CD4-positive, alpha-beta T cell treated with Interleukin-1 beta for 1 hour (primary cell): Measurements from ENCODE around the gene CC2D2B.
"Not testable (repeated sequence)": the region's sequence is repeated elsewhere in the genome, so short reads cannot be mapped to it uniquely, and the experiment has no call there.

Experiments used
- DNase-seq, 2 donors: peaks; one replicate each; pipeline ENCODE4 v3.0.0-alpha.2; 2020 to 2022

The CC2D2B gene

DNA sequence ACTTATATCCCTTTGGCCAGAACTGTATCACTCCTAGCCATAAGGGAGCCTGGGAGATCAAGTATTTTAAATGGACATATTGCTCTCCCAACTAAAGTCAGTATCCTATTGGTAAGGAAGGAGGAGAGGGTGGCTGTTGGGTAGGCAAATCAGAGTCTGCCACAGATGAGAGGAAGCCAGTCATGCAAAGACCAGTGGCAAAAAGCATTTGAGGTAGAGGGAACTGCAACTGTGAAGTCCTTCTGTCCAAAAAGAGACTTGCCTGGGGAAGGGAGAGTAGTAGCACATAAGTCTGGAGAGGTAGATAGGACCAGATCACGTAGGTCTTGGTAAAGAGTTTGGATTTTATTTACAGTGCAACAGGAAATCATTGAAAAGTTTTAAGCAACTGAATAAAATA is 126.8 kb downstream of the CC2D2B start:
- DNase-seq: no peak

GRCh38 chr10:96038476-96039387 is 131.0 kb downstream of the CC2D2B start:
- DNase-seq: no peak

GRCh38 chr10:96041146-96041545 is 133.4 kb downstream of the CC2D2B start:
- no peak for DNase-seq

DNA sequence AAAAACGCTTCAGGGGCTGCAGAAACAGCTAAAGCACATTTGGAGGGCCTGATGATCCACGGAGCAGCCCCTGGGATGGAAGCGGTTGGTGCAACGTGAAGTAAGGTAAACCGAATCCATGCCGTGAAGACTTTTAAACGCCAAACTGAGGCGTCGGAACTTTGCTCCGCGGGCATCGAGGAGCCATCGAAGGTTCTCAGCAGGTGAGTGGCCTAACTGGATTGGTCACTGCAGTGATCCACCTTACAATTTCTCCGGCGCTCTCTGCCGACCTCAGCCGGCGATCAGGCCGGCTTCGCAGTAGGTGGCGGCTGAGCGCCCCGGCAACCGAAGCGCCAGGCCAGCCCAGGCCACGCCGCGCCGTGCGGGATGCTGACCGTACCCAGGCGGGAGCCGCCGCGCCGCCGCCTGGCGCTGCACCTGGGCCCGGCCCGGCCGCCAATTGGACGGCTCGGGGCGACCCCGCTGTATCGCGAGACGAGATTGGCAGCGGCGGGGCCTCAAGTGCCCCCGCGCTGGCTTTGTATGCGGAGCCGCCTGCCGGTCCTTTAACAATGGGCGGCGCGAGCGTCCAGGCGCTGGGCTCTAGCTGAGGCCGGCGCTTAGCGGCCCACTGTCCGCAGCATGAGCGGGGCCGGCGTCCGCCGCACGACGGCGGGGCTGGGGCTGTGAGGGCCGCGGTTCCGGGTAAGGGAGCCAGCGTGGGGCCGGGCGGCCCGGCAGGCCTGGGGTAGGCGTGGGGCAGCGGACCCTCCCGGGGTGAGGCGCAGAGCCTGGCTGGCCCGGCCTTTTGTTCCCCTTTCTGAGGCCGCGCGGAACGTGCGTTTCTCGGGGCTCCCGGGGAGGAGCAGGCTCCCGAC is 135.5 kb downstream of the CC2D2B start, which contains the start of gene CCNJ:
TSS of gene CCNJ (plus strand) at position 551 of the 860 bp plus-strand sequence. CDS start 811 bp downstream, outside the sequence.
- DNase-seq: peak; percentile 85 to 86

DNA sequence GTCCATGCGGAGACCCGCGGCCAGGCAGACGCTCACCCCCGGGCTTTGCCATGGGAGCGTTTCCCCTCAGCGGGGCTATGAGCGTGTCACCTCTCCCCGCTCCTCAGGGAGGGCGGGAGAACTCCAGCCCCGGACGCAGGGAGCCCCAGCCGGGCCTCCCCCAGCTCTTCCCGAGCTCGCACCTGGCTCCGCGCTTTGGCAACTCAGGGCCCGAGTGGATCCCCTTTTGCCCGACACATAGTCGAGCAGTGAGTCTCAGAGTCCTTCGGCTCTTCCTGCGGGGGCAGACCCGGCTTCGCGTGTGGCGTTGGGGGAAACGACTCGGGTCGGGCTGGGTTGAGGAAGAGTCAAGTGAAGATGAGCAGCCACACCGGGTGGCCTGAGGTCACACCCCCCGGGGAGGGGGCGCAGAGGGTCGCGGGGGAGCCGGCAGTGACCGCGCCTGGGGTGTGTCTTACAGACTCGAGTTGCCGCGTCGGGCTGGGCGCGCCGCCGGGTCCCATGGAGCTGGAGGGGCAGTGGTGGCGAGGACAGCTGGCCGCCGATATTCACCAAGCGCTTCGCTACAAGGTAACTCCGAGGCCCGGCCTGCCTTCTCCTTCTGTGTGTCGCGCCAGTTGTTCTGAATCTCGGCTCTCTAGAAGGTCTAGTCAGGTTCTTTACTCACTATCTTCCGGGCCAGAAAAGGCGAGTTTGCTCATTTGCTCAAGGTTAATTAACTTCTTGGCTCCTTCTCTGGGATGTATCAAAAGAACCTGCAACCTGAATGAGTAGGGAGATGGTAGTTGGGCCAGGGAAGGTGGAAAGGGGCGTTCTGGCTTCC is 136.3 kb downstream of the CC2D2B start:
- peak; percentile 35 to 37 for DNase-seq

DNA sequence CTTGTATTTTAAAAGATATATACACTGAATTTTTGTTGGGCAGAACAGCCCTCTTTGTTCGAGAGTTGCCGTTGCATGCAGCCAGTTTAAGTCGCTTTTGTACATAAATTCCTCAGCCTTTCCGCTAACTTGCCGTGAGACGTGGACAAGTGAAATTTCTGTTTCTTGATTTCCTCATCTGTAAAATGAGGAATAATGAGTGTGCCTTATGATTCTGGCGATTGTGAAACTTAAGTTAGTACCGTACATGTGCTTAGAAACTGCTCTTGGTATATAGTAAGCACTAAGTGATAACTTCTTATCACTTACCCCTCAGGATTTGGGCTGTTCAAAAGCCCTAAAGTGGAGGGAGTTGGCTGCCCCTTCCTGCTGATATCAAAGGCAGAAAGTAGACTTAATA is 137.0 kb downstream of the CC2D2B start:
- DNase-seq: no peak

GRCh38 chr10:96046546-96046945 is 138.8 kb downstream of the CC2D2B start:
- no peak for DNase-seq

DNA sequence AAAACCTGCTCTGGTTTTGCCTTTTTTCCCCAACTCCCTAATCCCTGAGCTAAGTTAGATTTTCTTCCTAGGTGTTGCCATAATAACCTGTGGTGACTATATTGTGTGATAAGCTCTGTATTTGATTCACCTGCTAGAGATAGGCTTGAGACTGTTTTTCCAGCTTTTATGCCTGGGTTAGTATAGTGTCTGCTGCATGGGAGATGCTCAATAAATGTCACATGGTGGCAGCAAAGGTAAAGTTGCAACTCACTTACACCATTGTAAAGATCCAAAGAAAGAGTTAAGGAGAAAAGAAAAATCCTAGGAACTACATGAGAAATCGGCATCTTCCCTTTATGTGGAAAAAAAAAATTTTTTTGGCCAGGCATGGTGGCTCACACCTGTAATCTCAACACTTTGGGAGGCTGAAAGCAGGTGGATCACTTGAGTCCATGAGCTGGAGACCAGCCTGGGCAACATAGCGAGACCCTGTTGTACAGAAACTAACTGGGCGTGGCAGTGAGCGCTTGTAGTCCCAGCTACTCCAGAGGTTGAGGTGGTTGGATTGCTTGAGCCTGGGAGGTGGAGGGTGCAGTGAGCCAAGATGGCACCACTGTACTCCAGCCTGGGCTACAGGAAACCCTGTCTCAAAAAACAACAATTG is 139.4 kb downstream of the CC2D2B start:
- no peak for DNase-seq

GRCh38 chr10:96047925-96048324 is 140.2 kb downstream of the CC2D2B start:
- DNase-seq: not testable (repeated sequence)

GRCh38 chr10:96049340-96049739 is 141.6 kb downstream of the CC2D2B start:
- DNase-seq: no peak

GRCh38 chr10:96053985-96054384 is 146.2 kb downstream of the CC2D2B start:
- no peak for DNase-seq

DNA sequence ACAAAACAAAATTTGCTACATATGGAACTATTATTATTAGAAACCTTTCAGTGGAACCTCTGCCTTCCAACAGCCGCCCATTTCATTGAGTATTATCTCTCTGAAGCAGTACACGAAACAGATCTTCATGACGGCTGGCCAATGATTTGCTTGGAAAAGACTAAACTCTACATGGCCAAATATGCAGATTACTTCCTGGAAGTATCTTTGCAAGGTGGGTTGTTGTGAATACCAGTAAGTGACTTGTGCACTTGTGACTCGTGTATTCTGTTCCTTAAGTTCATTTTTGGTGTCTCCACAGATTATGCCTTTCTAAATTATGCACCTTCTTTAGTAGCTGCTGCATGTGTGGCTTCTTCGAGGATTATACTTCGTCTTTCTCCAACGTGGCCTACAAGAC is 149.0 kb downstream of the CC2D2B start:
- DNase-seq: no peak

GRCh38 chr10:96061232-96061631 is 153.5 kb downstream of the CC2D2B start:
- DNase-seq: no peak

- DNase-seq: no peak
Measured at GRCh38 chr10:96072674-96073073, 164.9 kb downstream of the CC2D2B start.

DNA sequence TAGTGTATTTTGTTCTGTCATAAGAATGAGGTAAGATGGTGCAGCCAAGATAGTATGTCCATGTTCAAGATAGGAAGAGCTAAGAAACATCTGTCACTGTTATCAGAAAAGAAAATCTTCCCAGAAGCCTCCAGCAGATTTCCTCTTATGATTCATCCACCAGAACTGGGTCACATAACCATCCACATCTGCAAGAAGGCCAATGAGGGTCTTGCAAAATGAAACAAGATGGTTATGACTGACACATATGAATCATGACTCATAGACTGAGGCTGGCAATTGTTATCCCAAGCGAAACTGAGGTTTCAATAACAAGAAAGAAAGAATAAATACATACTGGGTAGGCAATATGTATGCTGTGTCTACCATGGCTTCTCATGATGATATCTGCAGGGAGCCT is 165.9 kb downstream of the CC2D2B start:
- DNase-seq: no peak

DNA sequence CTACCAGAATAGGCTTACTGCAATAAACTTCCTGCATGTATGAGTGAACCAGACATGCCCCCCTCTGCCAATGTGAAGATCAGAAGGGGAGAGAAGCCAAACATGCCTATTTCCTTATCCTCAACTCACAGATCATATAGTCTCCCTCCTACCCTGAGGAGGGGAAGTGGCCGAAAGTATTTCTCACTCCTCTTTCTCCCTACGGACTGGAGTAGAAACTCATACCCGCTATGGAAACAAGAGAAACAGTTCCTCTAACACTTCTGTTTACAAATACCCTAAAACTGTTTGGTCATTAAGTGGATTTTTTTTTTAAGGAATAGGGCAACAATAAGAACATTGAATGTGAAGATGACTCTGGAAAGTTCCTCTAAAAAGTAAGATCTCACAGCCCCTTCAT is 167.0 kb downstream of the CC2D2B start:
- no peak for DNase-seq

DNA sequence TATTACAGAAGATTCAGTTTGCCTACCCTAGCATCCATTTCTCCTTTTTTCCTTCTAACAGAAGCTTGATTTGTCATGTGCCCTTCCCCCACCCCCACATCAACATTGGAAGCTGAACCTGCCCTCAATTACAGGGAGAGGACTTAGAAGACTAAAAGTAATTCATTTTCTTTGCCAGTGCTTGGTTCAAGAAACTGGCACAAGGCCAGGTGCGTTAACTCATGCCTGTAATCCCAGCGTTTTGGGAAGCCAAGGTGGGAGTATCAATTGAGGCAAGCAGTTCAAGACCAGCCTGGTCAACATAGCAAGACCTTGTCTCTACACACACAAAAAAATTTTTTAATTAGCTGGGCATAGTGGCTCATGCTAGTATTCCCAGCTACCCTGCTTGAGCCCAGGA is 168.2 kb downstream of the CC2D2B start:
- DNase-seq: no peak

DNA sequence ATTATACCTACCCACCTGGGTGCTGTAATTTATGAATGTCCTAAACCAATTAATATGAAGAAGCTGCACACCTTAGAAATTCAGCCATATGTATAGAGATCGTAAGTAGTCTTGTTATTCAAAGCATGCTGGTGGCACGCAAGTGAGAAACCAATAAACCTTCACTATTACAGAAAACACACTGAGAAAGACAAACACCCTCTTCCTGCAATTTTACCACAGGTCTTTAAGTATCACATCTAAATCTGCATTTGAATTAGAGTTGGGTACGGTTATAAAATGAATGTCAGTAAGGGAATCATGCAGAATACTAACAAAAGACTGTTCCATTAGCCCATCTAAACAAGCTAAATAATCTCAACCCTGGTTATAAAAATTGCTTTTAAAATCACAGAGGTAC is 169.4 kb downstream of the CC2D2B start:
- DNase-seq: no peak

GRCh38 chr10:96082153-96082552 is 174.4 kb downstream of the CC2D2B start:
- DNase-seq: no peak
